SKM-1 (cell line): ENCODE measurements around the gene SBK2.

ENCODE experiments used
- DNase-seq: peaks from one replicate; lab custom pipeline; 2025; ENCODE audit not compliant: unreplicated experiment; lab: John Stamatoyannopoulos, UW

The SBK2 gene

GRCh38 chr19:55554741-55555152 is 17.8 kb upstream of the SBK2 start:
- DNase-seq: no peak

GRCh38 chr19:55554302-55554701 is 17.4 kb upstream of the SBK2 start:
- DNase-seq: no peak

- no peak for DNase-seq
These were observed 16.6 kb upstream of the SBK2 start for GRCh38 chr19:55553217-55554182.

- no peak for DNase-seq
These were observed 15.7 kb upstream of the SBK2 start for GRCh38 chr19:55552620-55553019.

- DNase-seq: no peak
These were observed 15.3 kb upstream of the SBK2 start for GRCh38 chr19:55552206-55552605.

- DNase-seq: no peak
These were observed 13.4 kb upstream of the SBK2 start for GRCh38 chr19:55550321-55550650.

- DNase-seq: no peak
These were observed 12.8 kb upstream of the SBK2 start for GRCh38 chr19:55549500-55550320.

GRCh38 chr19:55546822-55547614 is 10.1 kb upstream of the SBK2 start:
- DNase-seq: no peak

- DNase-seq: no peak
These were observed 9.1 kb upstream of the SBK2 start for GRCh38 chr19:55546011-55546410.

GRCh38 chr19:55545443-55545842 is 8.5 kb upstream of the SBK2 start, which contains the start of gene SBK3:
Gene SBK3 (minus strand): TSS chr19:55545543. CDS start chr19:55545543, 0 bp downstream.
- no peak for DNase-seq

GRCh38 chr19:55544776-55545439 is 8.0 kb upstream of the SBK2 start:
- DNase-seq: no peak

GRCh38 chr19:55544014-55544413 is 7.1 kb upstream of the SBK2 start:
- DNase-seq: no peak

- no peak for DNase-seq
These were observed 6.6 kb upstream of the SBK2 start for GRCh38 chr19:55543567-55543966.

GRCh38 chr19:55542292-55542855 is 5.4 kb upstream of the SBK2 start:
- DNase-seq: no peak

- DNase-seq: no peak
These were observed 4.2 kb upstream of the SBK2 start for GRCh38 chr19:55541091-55541490.

GRCh38 chr19:55540619-55541018 is 3.7 kb upstream of the SBK2 start:
- DNase-seq: no peak

GRCh38 chr19:55539090-55539984 is 2.4 kb upstream of the SBK2 start:
- no peak for DNase-seq

- no peak for DNase-seq
These were observed 1.2 kb upstream of the SBK2 start for GRCh38 chr19:55538132-55538531.

GRCh38 chr19:55537741-55538111 is 793 bp upstream of the SBK2 start:
- no peak for DNase-seq
